IPS-15b (cell line): ENCODE data around the gene EDEM2.

Source experiments
- H3K27me3 ChIP-seq: one replicate; pipeline ENCODE4 v1.6.1; 2013; ENCODE audit warnings: low read length; ENCODE audit not compliant: control insufficient read depth, insufficient read depth
- H3K36me3 ChIP-seq: one replicate; pipeline ENCODE4 v1.6.1; 2013; ENCODE audit warnings: low read length; ENCODE audit not compliant: control insufficient read depth, insufficient read depth
- H3K4me1 ChIP-seq: one replicate; pipeline ENCODE4 v1.6.1; 2013; ENCODE audit warnings: mild to moderate bottlenecking, low read length; ENCODE audit not compliant: control insufficient read depth, insufficient read depth
- H3K4me3 ChIP-seq: one replicate; pipeline ENCODE4 v1.5.1; 2013; ENCODE audit warnings: low read depth, low read length
- H3K9ac ChIP-seq: one replicate; pipeline ENCODE4 v1.6.1; 2013; ENCODE audit warnings: low read depth, mild to moderate bottlenecking, low read length
- H3K9me3 ChIP-seq: one replicate; pipeline ENCODE4 v1.6.1; 2013; ENCODE audit warnings: mild to moderate bottlenecking, low read length; ENCODE audit not compliant: control insufficient read depth, insufficient read depth

Gene EDEM2

DNA sequence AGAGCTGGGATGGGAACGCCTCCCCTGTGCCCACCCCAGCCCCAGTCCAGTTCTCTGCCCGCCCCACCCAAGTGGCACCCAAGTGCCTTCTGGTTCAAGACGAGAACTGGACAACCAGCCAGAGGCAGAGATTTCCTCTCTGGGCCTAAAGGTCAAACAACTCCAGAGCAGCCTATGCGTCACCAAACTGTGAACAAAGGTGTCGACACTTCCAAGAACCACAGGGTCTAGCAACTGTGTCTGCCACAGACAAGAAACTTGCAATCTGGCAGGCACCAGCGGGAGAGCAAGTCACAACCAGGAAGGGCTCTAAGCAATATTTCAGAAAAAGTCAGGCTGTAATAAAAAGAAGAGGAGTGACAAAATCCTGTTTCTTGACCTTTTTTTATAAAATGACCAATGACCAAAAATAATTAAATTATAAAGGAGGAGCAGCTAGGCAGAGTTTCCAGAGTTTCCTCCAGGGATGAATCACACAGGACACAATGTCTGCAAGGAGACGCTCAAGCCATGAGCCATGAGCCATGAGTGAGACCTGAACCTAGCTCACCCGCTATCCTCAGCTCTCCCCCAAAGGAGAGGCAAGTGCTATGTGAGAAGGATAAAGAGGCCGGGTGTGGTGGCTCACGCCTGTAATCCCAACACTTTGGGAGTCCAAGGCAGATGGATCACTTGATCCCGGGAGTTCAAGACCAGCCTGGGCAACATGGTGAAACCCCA, 11.1 kb downstream of the EDEM2 start:
- Histone ChIP-seq H3K9me3 (no peaks in the 10 kb centered on the region), H3K27me3 (no peaks in the 10 kb centered on the region), H3K4me1 (no peaks in the 10 kb centered on the region), H3K4me3 (no peak overlapping the region), H3K9ac (no peak overlapping the region), H3K36me3 (peaks cover 32% of the 10 kb centered on the region)

DNA sequence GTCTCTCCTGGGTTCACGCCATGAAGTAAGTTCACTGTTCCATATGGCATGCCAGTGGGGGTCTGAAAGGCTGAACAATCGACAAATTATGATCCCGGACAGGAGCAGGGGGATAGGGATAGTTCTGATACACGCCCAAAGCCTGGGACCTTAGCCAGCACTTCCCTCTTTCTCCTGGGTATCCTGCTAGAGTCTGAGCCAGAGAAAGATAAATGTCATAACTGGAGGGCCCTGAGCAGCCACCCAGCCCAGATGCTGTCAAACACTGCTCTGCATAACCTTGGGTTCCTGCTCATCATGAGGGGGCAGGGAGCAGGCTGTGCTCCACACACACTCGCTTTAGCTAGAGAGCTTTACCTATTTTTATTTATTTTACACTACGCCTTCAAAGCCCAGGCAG, 12.3 kb downstream of the EDEM2 start:
- H3K9ac ChIP-seq = no peak overlapping the region
- H3K4me3 ChIP-seq = no peak overlapping the region
- no peaks in the 10 kb centered on the region for H3K9me3 ChIP-seq
- H3K4me1 ChIP-seq = no peaks in the 10 kb centered on the region
- peaks cover 32% of the 10 kb centered on the region for H3K36me3 ChIP-seq
- no peaks in the 10 kb centered on the region for H3K27me3 ChIP-seq

DNA sequence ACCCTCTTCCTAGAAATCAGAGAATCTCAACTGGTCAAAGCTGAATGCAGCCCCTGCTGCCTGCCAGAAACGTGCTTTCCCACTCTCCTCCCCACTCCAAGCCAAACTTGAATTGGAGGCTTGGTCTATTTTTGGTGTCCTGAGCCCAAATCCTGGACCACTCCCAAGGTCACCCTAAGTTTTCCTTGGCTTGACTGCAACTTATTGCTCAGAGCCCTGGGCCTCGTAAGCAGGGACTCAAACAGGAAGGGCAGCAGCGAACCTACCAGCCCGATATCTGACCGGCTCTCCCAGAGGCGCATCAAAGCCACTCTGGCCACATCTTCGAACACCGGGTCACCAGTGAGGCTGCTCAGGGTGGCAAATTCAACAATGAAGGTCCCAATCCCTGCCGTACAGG, 12.7 kb downstream of the EDEM2 start:
- H3K27me3 ChIP-seq = no peaks in the 10 kb centered on the region
- no peak overlapping the region for H3K9ac ChIP-seq
- peaks cover 32% of the 10 kb centered on the region for H3K36me3 ChIP-seq
- H3K4me3 ChIP-seq = no peak overlapping the region
- no peaks in the 10 kb centered on the region for H3K9me3 ChIP-seq
- no peaks in the 10 kb centered on the region for H3K4me1 ChIP-seq

DNA sequence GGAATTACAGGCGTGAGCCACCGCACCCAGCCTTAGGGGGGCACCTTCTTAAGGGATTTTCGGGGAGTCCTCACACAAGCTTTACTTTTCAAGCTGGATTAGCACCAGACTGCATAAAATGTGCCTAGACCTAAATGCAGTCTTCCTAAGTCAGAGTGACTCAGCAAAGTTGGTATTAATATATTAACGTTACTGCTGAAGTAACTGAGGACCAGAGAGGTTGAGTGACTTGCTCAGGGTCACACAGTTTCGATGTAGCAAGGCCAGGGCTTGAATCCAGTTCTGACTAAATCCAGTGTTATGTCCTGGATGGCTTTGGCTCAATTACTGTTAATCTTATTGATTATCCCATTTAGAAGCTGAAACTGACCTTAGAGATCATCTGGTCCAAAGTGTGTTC, 13.4 kb downstream of the EDEM2 start:
- Histone ChIP-seq H3K4me3 (no peak overlapping the region), H3K27me3 (no peaks in the 10 kb centered on the region), H3K9me3 (no peaks in the 10 kb centered on the region), H3K36me3 (peaks cover 32% of the 10 kb centered on the region), H3K4me1 (no peaks in the 10 kb centered on the region), H3K9ac (no peak overlapping the region)

DNA sequence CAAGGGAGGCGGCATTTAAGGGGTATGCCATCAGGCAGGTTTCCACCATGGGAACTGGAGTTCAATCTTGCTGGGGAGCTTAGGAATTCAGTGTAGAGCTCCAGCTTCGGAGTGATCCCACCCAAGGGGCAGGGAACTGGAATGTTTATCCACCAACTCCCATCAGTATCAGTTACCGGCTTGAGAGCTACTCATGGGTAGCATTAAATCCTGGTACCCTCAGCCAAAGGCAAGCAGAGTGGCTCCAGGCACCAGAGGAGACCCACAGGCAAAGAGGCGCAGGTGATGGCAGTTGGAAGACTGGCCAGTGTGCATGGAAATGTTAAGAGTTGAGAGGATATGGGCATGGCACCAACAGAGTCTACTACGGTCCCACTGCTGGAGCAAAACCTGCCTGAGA, 14.1 kb downstream of the EDEM2 start:
- H3K4me1 ChIP-seq = no peaks in the 10 kb centered on the region
- peaks cover 29% of the 10 kb centered on the region for H3K36me3 ChIP-seq
- H3K9me3 ChIP-seq = no peaks in the 10 kb centered on the region
- no peaks in the 10 kb centered on the region for H3K27me3 ChIP-seq
- H3K4me3 ChIP-seq = no peak overlapping the region
- H3K9ac ChIP-seq = no peak overlapping the region

DNA sequence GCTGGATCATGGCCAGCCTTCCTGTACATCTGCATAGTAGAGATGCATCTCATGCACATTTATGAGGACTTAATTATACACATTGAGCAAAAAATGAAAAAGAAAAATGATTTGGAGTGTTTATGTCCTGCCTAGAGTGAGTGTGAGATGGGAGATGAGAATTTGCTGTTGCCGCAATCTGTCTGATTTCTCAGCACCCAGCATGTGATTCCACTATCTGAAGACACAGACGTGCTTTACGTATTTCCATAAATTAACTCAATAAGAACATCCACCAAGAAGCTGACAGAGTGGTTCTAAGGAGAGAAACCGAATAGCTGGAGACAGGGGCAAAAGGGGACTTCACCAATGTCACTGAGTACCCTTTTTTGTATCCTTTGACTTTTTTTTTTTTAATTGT, 15.2 kb downstream of the EDEM2 start:
- H3K9me3 ChIP-seq = no peaks in the 10 kb centered on the region
- no peaks in the 10 kb centered on the region for H3K27me3 ChIP-seq
- peaks cover 25% of the 10 kb centered on the region for H3K36me3 ChIP-seq
- no peak overlapping the region for H3K4me3 ChIP-seq
- no peak overlapping the region for H3K9ac ChIP-seq
- no peaks in the 10 kb centered on the region for H3K4me1 ChIP-seq

DNA sequence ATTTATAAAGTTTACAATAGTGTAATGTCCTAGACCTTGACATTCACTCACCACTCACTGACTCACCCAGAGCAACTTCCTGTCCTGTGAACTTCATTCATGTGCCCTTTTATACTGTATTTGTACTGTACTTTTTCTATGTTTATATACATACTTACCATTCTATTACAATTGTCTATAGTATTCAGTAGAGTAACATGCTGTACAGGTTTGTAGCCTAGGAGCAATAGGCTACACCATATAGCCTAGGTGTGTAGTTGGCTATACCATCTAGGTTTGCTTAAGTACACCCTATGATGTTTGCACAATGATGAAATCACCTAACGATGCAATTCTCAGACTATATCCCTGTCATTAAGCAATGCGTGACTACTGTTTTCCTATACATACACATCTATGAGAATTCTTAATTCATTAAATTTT, 17.5 kb downstream of the EDEM2 start:
- no peak overlapping the region for H3K9ac ChIP-seq
- no peaks in the 10 kb centered on the region for H3K4me1 ChIP-seq
- no peaks in the 10 kb centered on the region for H3K27me3 ChIP-seq
- no peaks in the 10 kb centered on the region for H3K9me3 ChIP-seq
- H3K4me3 ChIP-seq = no peak overlapping the region
- H3K36me3 ChIP-seq = peaks cover 20% of the 10 kb centered on the region

DNA sequence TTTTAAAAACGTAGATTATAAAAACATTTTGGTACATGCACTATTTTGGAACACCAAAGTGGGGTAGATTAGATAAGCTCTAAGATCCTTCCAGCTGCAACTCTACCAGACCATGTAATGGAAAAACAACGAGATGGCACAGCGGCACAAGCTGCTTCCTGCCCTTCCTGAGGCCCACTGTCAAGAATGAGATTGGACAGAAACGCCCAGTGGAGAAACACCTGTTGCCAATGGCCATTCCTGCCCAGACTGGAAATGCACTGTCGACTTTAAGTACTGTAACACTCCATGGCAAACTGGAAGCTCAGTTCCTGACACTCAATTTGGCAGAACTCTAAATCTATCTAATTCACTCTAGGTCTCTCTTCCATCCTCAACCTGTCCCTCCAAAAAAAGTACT, 21.4 kb downstream of the EDEM2 start:
- Histone ChIP-seq H3K9ac (no peak overlapping the region), H3K4me3 (no peak overlapping the region), H3K4me1 (no peaks in the 10 kb centered on the region), H3K9me3 (no peaks in the 10 kb centered on the region), H3K36me3 (peaks cover 21% of the 10 kb centered on the region), H3K27me3 (no peaks in the 10 kb centered on the region)

DNA sequence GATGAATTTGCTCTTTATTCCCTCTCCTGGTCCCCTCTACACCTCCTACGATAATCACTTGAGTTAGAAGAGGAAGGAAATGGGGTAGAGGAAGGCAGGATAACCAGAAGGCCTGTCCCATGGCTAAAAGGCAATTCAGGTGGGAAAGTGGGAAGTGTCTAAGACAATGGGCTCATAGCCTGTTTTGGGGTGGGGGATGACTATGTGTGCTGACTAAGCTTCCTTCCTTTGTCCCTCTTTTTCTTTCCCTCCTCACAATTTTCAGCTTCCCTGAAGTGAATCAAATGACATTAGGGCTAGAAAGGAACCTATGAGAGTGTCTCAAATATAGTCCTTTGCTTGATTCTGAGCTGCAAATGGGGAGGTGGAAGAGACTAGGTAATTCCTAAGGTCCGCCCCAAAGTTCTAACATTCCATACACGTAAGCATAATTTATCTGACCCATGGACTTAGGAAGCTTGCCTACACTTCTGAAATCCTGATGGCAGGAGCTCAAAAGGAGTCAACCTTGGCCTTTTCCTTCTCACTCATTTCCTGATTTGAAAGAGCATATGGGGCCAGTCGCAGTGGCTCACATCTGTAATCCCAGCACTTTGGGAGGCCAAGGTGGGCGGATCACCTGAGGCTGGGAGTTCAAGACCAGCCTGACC, 24.3 kb downstream of the EDEM2 start:
- peaks cover 28% of the 10 kb centered on the region for H3K36me3 ChIP-seq
- no peaks in the 10 kb centered on the region for H3K27me3 ChIP-seq
- no peak overlapping the region for H3K9ac ChIP-seq
- H3K4me1 ChIP-seq = no peaks in the 10 kb centered on the region
- H3K4me3 ChIP-seq = no peak overlapping the region
- H3K9me3 ChIP-seq = no peaks in the 10 kb centered on the region

DNA sequence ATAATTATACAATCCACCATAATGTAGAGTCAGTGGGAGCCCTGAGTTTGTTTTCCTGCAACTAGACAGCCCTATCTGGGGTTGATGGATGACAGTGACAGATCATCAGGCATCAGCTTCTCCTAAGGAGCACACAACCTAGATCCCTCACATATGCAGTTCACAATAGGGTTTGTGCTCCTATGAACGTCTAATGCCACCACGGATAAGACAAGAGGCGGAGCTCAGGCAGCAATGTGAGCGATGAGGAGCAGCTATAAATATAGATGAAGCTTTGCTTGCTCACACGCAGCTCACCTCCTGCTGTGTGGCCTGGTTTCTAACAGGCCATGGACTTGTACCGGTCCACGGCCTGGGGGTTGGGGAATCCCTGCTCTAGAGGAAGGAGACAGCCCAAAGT, 25.9 kb downstream of the EDEM2 start:
- Histone ChIP-seq H3K27me3 (no peaks in the 10 kb centered on the region), H3K36me3 (peaks cover 27% of the 10 kb centered on the region), H3K4me3 (no peak overlapping the region)

DNA sequence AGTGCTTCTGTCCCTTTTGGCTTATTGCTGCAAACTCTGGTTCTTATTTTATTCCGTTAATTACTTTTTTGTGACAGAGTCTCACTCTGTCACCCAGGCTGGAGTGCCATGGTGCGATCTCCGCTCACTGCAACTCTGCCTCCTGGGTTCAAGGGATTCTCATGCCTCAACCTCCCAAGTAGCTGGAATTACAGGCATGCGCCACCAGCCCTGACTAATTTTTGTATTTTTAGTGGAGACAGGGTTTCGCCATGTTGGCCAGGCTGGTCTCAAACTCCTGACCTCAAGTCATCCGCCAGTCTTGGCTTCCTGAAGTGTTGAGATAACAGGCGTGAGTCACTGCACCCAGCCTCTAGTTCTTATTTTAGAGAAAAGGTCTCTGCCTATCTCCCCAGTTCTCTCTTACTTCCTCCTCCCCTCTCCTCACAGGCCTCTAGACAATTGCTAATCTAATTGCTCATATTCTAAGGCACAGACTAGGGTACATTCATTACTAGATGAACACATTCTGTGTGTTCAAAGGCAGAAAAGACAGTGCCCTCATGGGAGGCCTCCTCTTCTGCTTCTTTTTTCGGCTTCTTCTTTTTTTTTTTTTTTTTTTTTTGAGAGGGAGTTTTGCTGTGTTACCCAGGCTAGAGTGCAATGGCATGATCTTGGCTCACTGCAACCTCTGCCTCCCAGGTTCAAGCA, 27.0 kb downstream of the EDEM2 start:
- Histone ChIP-seq H3K27me3 (no peaks in the 10 kb centered on the region), H3K4me1 (no peaks in the 10 kb centered on the region), H3K9ac (no peak overlapping the region), H3K4me3 (no peak overlapping the region), H3K36me3 (peaks cover 25% of the 10 kb centered on the region), H3K9me3 (no peaks in the 10 kb centered on the region)

More for the DNA sequence above, 25.9 kb downstream of the EDEM2 start:
- Histone ChIP-seq H3K4me1 (no peaks in the 10 kb centered on the region), H3K9me3 (no peaks in the 10 kb centered on the region), H3K9ac (no peak overlapping the region)

DNA sequence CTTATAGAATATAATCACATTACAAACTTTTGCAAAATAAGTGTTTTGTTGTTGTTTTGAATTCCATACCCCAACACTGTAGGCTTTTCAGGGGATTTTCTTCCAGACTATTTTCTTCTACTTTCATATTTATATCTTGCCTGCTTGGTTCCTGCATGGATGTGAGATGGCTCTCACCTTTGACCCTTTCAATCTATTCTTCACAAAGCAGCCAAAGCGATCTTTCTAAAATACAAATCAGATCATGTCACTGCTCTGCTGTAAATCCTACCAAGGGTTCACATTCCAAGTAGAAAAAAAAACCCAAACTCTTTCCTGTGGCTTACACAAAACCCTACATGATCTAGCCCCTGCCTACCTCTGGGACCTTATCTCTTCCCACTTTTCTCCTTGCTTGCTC, 29.5 kb downstream of the EDEM2 start:
- Histone ChIP-seq H3K36me3 (peaks cover 20% of the 10 kb centered on the region), H3K9ac (no peak overlapping the region), H3K4me3 (no peak overlapping the region)

More for the DNA sequence above, 29.5 kb downstream of the EDEM2 start:
- no peaks in the 10 kb centered on the region for H3K27me3 ChIP-seq
- H3K9me3 ChIP-seq = no peaks in the 10 kb centered on the region
- H3K4me1 ChIP-seq = no peaks in the 10 kb centered on the region
